ENCODE measurements around the gene COBLL1. TPM values are rescaled to one million over a fixed set of nuclear protein-coding genes. Genes with fewer than 3 reads are reported as not detected.
"Not testable (repeated sequence)": the region's sequence is repeated elsewhere in the genome, so short reads cannot be mapped to it uniquely, and the experiment has no call there.

Gene COBLL1
- total RNA-seq, 1 donor = 26.4 TPM

DNA sequence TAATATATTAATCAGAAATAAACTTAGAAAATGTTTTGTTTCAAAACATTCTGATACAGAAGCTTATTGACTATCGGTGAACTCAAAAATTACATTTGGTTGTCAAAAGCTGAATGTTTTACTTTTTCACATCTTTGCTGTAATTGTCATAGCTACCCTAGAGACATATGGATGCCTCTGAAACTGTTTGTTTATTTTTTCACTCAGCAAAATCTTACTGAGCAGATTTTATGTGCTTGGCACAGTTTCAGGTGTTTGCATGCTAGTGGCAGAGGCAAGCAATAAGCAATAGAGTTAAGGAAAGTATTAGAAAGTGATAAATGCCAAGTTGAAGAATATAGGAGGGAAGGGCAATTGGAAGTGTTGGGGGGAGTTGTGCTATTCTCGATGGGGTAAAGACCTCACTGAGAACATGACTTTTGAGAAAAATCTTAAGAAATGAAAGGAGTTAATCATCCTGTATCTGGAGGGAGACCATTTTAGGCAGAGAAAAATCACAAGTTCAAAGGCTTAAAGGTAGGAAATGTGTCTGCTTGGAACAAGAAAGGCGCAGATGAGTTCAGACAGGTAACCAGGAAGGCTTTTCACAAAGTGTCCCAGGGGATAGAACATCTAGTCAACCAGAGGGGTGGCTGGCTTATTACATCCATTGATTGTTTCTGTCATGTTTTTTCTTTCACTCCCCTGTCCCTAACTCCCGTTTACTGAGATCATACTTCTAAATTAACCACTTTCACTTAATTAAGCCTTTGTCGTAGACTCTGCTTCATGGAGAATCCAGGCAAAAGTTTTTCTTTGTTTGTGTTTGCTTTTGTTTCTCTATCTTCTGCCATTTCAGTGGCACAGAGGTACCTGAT is 27.2 kb upstream of the COBLL1 start:
- no peak overlapping the region for H3K4me3 ChIP-seq (ENCODE audit: low read length)
- H3K4me1 ChIP-seq (ENCODE audit: insufficient read depth, low read length) = peaks cover 7% of the 10 kb centered on the region
- no peaks in the 10 kb centered on the region for H3K9me3 ChIP-seq (ENCODE audit: low read depth, low read length)
- no peaks in the 10 kb centered on the region for H3K27me3 ChIP-seq (ENCODE audit: insufficient read depth, low read length)

DNA sequence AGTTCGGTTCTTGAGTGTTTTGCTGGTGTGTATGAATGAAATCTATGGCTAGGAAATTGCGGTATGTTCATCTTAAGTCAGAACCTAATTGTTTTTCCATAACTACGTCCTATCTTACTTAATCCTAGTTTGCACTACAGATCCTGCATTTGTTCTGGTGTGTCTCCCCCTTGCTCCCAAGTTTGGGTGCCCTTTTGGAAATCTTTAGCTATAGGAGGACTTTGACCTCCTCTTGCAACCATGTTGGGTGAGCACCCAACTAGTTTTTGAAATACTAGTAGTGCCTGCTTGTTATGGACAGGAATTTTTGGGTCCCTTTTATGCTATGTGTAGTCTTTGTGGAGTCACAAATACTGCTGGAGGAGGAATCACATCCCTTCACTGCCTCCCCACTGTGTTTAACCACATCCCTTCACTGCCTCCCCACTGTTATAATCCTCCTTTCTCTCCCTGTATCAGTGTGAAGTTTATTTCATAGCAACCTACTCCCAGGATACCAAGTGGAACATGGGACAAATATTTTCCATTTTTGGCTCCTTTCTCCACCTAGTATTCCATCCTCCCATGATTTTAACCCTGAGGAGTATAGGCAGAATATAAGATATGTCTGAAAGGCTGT is 26.3 kb upstream of the COBLL1 start:
- peaks cover 7% of the 10 kb centered on the region for H3K4me1 ChIP-seq (ENCODE audit: insufficient read depth, low read length)
- no peak overlapping the region for H3K4me3 ChIP-seq (ENCODE audit: low read length)

DNA sequence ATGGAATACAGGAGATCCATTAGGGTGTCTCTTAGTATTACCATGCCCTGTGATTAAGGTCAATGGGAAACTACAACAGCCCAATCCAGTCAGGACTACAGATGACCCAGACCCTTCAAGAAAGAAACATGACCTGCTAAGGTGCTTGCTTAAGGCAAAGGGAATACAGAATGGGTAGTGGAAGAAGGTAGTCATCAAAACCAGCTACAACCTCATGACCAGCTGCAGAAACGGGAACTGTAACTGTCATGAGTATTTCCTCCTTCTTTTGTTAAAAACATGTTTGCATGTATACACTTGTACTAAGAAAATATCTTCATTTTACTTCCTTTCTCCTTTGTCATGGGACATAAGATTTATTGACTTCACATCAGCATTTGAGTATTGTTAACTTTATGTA is 24.8 kb upstream of the COBLL1 start:
- H3K4me1 ChIP-seq (ENCODE audit: insufficient read depth, low read length) = not testable (repeated sequence)

More for the DNA sequence above, 26.3 kb upstream of the COBLL1 start:
- no peaks in the 10 kb centered on the region for H3K27me3 ChIP-seq (ENCODE audit: insufficient read depth, low read length)
- H3K9me3 ChIP-seq (ENCODE audit: low read depth, low read length) = no peaks in the 10 kb centered on the region

DNA sequence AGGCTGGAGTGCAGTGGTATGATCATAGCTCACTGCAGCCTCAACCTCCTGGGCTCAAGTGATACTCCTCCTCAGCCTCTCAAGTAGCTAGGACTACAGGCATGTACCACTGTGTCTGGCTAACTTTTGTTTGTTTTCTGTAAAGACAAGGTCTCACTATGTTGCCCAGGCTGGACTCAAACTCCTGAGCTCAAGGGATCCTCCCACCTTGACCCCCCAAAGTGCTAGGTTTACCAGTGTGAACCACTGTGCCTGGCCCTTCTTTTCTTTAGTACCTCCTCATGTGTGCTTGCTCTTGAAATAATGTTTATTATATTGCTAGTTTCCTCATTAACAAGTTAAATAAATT is 19.0 kb upstream of the COBLL1 start:
- Histone ChIP-seq H3K9me3 (ENCODE audit: low read depth, low read length) (no peaks in the 10 kb centered on the region), H3K4me1 (ENCODE audit: insufficient read depth, low read length) (no peaks in the 10 kb centered on the region), H3K27me3 (ENCODE audit: insufficient read depth, low read length) (no peaks in the 10 kb centered on the region), H3K4me3 (ENCODE audit: low read length) (no peak overlapping the region)

More for the DNA sequence above, 24.8 kb upstream of the COBLL1 start:
- not testable (repeated sequence) for H3K27me3 ChIP-seq (ENCODE audit: insufficient read depth, low read length); H3K4me3 ChIP-seq (ENCODE audit: low read length); H3K9me3 ChIP-seq (ENCODE audit: low read depth, low read length)

DNA sequence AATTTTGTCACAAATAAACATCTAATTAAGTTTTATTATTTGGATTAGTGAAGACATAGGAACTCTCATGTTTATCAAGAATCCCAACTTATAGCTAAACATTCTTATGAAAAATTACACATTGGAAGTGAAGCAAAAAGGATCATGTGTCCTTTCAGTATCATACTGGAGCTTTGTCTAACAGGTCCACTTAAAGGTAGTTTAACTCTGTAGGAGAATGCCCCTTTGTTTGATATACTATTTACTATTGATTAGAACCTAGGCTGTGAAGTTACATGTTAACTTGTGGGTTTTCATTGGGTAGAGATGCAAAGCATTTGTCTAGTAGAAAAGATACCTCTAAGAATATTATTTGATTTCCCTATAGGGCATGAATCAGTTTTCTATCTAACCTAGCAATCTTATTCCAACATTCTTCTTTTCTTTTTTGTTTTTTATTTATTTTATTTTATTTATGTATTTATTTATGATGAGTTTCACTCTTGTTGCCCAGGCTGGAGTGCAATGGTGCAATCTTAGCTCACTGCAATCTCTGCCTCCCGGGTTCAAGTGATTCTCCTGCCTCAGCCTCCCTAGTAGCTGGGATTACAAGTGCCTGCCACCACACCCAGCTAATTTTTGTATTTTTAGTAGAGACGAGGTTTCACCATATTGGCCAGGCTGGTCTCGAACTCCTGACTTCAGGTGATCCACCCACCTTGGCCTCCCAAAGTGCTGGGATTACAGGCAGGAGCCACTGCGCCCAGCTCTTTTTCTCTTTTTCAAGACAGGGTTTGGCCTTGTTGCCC is 18.5 kb upstream of the COBLL1 start:
- not testable (repeated sequence) for H3K4me1 ChIP-seq (ENCODE audit: insufficient read depth, low read length); H3K4me3 ChIP-seq (ENCODE audit: low read length); H3K27me3 ChIP-seq (ENCODE audit: insufficient read depth, low read length); H3K9me3 ChIP-seq (ENCODE audit: low read depth, low read length)

DNA sequence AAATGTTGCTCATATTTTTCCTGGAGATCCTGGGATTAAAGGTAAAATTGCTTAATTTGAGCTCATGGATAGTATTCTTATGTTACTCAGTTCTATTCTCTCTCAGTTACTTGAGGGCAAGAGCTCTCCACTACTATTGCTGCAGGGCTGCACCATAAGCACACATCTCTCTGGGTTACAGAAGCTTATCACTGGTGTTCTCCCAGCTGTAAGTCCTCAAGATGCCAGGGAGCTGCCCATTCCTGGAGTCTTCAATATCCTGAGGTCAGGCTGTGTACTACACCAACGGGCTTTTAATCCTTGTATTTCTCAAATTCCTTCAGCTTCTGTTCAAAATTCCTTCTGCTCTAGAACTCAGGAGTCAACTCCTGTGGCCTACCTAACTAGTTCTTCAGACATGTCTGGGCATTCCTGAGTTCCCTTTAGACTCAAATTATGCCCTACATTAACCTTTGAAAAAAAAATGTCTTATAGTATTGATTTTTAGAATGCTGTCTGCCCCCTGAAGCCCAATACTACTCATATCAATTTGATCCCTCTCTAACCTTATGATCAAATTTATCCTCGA is 17.7 kb upstream of the COBLL1 start:
- Histone ChIP-seq H3K4me3 (ENCODE audit: low read length) (no peak overlapping the region), H3K9me3 (ENCODE audit: low read depth, low read length) (no peaks in the 10 kb centered on the region), H3K4me1 (ENCODE audit: insufficient read depth, low read length) (no peaks in the 10 kb centered on the region), H3K27me3 (ENCODE audit: insufficient read depth, low read length) (no peaks in the 10 kb centered on the region)

- H3K4me3 ChIP-seq (ENCODE audit: low read length) = no peak overlapping the region
- H3K4me1 ChIP-seq (ENCODE audit: insufficient read depth, low read length) = no peaks in the 10 kb centered on the region
- H3K27me3 ChIP-seq (ENCODE audit: insufficient read depth, low read length) = no peaks in the 10 kb centered on the region
- H3K9me3 ChIP-seq (ENCODE audit: low read depth, low read length) = no peaks in the 10 kb centered on the region
Measured at GRCh38 chr2:164852086-164852485, 10.5 kb upstream of the COBLL1 start.

- Histone ChIP-seq H3K4me1 (ENCODE audit: insufficient read depth, low read length) (no peaks in the 10 kb centered on the region), H3K27me3 (ENCODE audit: insufficient read depth, low read length) (no peaks in the 10 kb centered on the region), H3K4me3 (ENCODE audit: low read length) (no peak overlapping the region), H3K9me3 (ENCODE audit: low read depth, low read length) (no peaks in the 10 kb centered on the region)
Measured at GRCh38 chr2:164850235-164850634, 8.6 kb upstream of the COBLL1 start.

DNA sequence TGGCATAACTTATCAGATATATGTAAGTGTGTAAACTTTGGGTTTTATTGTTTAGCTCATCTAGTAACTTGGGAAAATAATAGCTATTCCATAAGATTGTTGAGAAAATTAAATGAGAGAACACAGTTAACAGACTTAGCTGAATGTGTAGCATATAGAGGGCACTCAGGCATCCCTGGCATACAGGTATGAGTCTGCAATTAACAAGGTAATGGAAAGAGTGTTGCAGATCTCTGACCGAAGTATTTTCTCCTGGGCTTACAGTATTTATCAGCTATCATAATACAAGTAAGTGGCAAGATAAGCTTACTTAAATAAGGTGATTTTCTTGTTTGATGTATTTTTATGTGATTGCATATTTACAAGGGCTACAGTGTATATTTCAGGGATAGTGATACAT is 7.9 kb upstream of the COBLL1 start:
- no peaks in the 10 kb centered on the region for H3K27me3 ChIP-seq (ENCODE audit: insufficient read depth, low read length)
- no peaks in the 10 kb centered on the region for H3K4me1 ChIP-seq (ENCODE audit: insufficient read depth, low read length)
- no peaks in the 10 kb centered on the region for H3K9me3 ChIP-seq (ENCODE audit: low read depth, low read length)
- H3K4me3 ChIP-seq (ENCODE audit: low read length) = no peak overlapping the region

- no peaks in the 10 kb centered on the region for H3K27me3 ChIP-seq (ENCODE audit: insufficient read depth, low read length)
- H3K4me1 ChIP-seq (ENCODE audit: insufficient read depth, low read length) = no peaks in the 10 kb centered on the region
- H3K4me3 ChIP-seq (ENCODE audit: low read length) = no peak overlapping the region
- H3K9me3 ChIP-seq (ENCODE audit: low read depth, low read length) = no peaks in the 10 kb centered on the region
Measured at GRCh38 chr2:164847981-164848741, 6.5 kb upstream of the COBLL1 start.

- H3K27me3 ChIP-seq (ENCODE audit: insufficient read depth, low read length) = peaks cover 7% of the 10 kb centered on the region
- no peaks in the 10 kb centered on the region for H3K9me3 ChIP-seq (ENCODE audit: low read depth, low read length)
- H3K4me1 ChIP-seq (ENCODE audit: insufficient read depth, low read length) = peaks cover under 1% of the 10 kb centered on the region
- H3K4me3 ChIP-seq (ENCODE audit: low read length) = no peak overlapping the region
Measured at GRCh38 chr2:164847291-164847690, 5.7 kb upstream of the COBLL1 start.

GRCh38 chr2:164846276-164846675 is 4.7 kb upstream of the COBLL1 start:
- no peak overlapping the region for H3K4me3 ChIP-seq (ENCODE audit: low read length)
- peaks cover 5% of the 10 kb centered on the region for H3K4me1 ChIP-seq (ENCODE audit: insufficient read depth, low read length)
- no peaks in the 10 kb centered on the region for H3K9me3 ChIP-seq (ENCODE audit: low read depth, low read length)
- H3K27me3 ChIP-seq (ENCODE audit: insufficient read depth, low read length) = peaks cover 10% of the 10 kb centered on the region

- no peaks in the 10 kb centered on the region for H3K9me3 ChIP-seq (ENCODE audit: low read depth, low read length)
- peaks cover 27% of the 10 kb centered on the region for H3K27me3 ChIP-seq (ENCODE audit: insufficient read depth, low read length)
- H3K4me3 ChIP-seq (ENCODE audit: low read length) = no peak overlapping the region
- peaks cover 17% of the 10 kb centered on the region for H3K4me1 ChIP-seq (ENCODE audit: insufficient read depth, low read length)
Measured at GRCh38 chr2:164843346-164843911, 1.8 kb upstream of the COBLL1 start.

DNA sequence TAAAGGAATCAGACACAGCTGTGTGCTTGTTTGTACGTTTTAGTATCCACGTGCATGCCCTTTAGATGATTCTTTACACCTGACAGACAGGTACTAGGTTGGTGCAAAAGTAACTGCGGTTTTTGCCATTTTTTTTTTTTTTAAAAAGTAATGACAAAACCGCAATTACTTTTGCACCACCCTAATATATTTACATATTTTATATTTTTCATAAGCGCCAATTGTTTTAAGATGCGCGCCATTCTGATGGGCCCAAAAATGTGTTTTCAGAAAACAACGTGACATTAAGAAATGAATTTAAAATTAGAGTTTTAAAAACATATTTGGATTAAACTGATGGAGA is 972 bp upstream of the COBLL1 start:
- Histone ChIP-seq H3K4me3 (ENCODE audit: low read length) (no peak overlapping the region), H3K27me3 (ENCODE audit: insufficient read depth, low read length) (peaks cover 27% of the 10 kb centered on the region), H3K9me3 (ENCODE audit: low read depth, low read length) (no peaks in the 10 kb centered on the region), H3K4me1 (ENCODE audit: insufficient read depth, low read length) (peaks cover 17% of the 10 kb centered on the region)
